ENCODE data around the gene COPS9. TPM values are rescaled to one million over a fixed set of nuclear protein-coding genes. Genes with fewer than 3 reads are reported as not detected.

Gene COPS9
- total RNA-seq, 1 donor from 2014 or later = 132 TPM

- intact Hi-C loops (cut with micrococcal nuclease) = no loop called here
- H3K9me3 Mint-ChIP-seq = no peaks in the 10 kb centered on the region
- H3K4me3 Mint-ChIP-seq = no peak overlapping the region
- peaks cover 10% of the 10 kb centered on the region for H3K27me3 Mint-ChIP-seq (ENCODE audit: insufficient read depth)
- peaks cover 7% of the 10 kb centered on the region for H3K36me3 Mint-ChIP-seq (ENCODE audit: low read depth)
- no peak overlapping the region for H3K27ac Mint-ChIP-seq
- DNase-seq (ENCODE audit: low spot score) = no peak
- H3K4me1 Mint-ChIP-seq (ENCODE audit: low read depth) = peaks cover 6% of the 10 kb centered on the region
Measured at GRCh38 chr2:240123821-240124650, 12.1 kb downstream of the COPS9 start.

GRCh38 chr2:240121675-240122074, 14.4 kb downstream of the COPS9 start:
- intact Hi-C loops (cut with micrococcal nuclease) = loop anchor here (1.0 kb wide), 1 partner anchor 15 kb away; the partner anchor contains the start of gene COPS9
- Mint-ChIP-seq H3K36me3 (ENCODE audit: low read depth) (no peaks in the 10 kb centered on the region), H3K4me1 (ENCODE audit: low read depth) (peaks cover 6% of the 10 kb centered on the region), H3K4me3 (no peak overlapping the region), H3K27me3 (ENCODE audit: insufficient read depth) (peaks cover 10% of the 10 kb centered on the region), H3K27ac (no peak overlapping the region), H3K9me3 (no peaks in the 10 kb centered on the region)
- no peak for DNase-seq (ENCODE audit: low spot score)

- Mint-ChIP-seq H3K27me3 (ENCODE audit: insufficient read depth) (peaks cover 10% of the 10 kb centered on the region), H3K4me1 (ENCODE audit: low read depth) (peaks cover 6% of the 10 kb centered on the region), H3K27ac (no peak overlapping the region), H3K4me3 (no peak overlapping the region), H3K9me3 (no peaks in the 10 kb centered on the region), H3K36me3 (ENCODE audit: low read depth) (no peaks in the 10 kb centered on the region)
- no peak for DNase-seq (ENCODE audit: low spot score)
- intact Hi-C loops (cut with micrococcal nuclease) = loop anchor here (1.0 kb wide), 1 partner anchor 15 kb away; the partner anchor contains the start of gene COPS9
Measured at GRCh38 chr2:240121190-240121589, 14.9 kb downstream of the COPS9 start.

GRCh38 chr2:240114233-240114632, 21.9 kb downstream of the COPS9 start:
- Mint-ChIP-seq H3K27me3 (ENCODE audit: insufficient read depth) (peaks cover 18% of the 10 kb centered on the region), H3K9me3 (no peaks in the 10 kb centered on the region), H3K4me3 (no peak overlapping the region), H3K36me3 (ENCODE audit: low read depth) (no peaks in the 10 kb centered on the region), H3K27ac (no peak overlapping the region), H3K4me1 (ENCODE audit: low read depth) (no peaks in the 10 kb centered on the region)
- no peak for DNase-seq (ENCODE audit: low spot score)
- intact Hi-C loops (cut with micrococcal nuclease) = no loop called here

- Mint-ChIP-seq H3K36me3 (ENCODE audit: low read depth) (no peaks in the 10 kb centered on the region), H3K4me3 (no peak overlapping the region), H3K4me1 (ENCODE audit: low read depth) (no peaks in the 10 kb centered on the region), H3K27me3 (ENCODE audit: insufficient read depth) (peaks cover 18% of the 10 kb centered on the region), H3K27ac (no peak overlapping the region), H3K9me3 (no peaks in the 10 kb centered on the region)
- intact Hi-C loops (cut with micrococcal nuclease) = no loop called here
- no peak for DNase-seq (ENCODE audit: low spot score)
Measured at GRCh38 chr2:240112914-240113690, 23.0 kb downstream of the COPS9 start.

GRCh38 chr2:240111253-240111652, 24.9 kb downstream of the COPS9 start:
- Mint-ChIP-seq H3K27ac (no peak overlapping the region), H3K27me3 (ENCODE audit: insufficient read depth) (peaks cover 18% of the 10 kb centered on the region), H3K4me1 (ENCODE audit: low read depth) (no peaks in the 10 kb centered on the region), H3K4me3 (no peak overlapping the region), H3K9me3 (no peaks in the 10 kb centered on the region), H3K36me3 (ENCODE audit: low read depth) (no peaks in the 10 kb centered on the region)
- no peak for DNase-seq (ENCODE audit: low spot score)
- intact Hi-C loops (cut with micrococcal nuclease) = no loop called here

- no peak for DNase-seq (ENCODE audit: low spot score)
- Mint-ChIP-seq H3K4me3 (no peak overlapping the region), H3K27ac (no peak overlapping the region), H3K4me1 (ENCODE audit: low read depth) (no peaks in the 10 kb centered on the region), H3K27me3 (ENCODE audit: insufficient read depth) (peaks cover 12% of the 10 kb centered on the region), H3K9me3 (no peaks in the 10 kb centered on the region), H3K36me3 (ENCODE audit: low read depth) (no peaks in the 10 kb centered on the region)
- intact Hi-C loops (cut with micrococcal nuclease) = no loop called here
Measured at GRCh38 chr2:240109386-240109785, 26.7 kb downstream of the COPS9 start.

- intact Hi-C loops (cut with micrococcal nuclease) = no loop called here
- no peaks in the 10 kb centered on the region for H3K36me3 Mint-ChIP-seq (ENCODE audit: low read depth)
- H3K27me3 Mint-ChIP-seq (ENCODE audit: insufficient read depth) = no peaks in the 10 kb centered on the region
- no peaks in the 10 kb centered on the region for H3K4me1 Mint-ChIP-seq (ENCODE audit: low read depth)
- H3K27ac Mint-ChIP-seq = no peak overlapping the region
- no peaks in the 10 kb centered on the region for H3K9me3 Mint-ChIP-seq
- DNase-seq (ENCODE audit: low spot score) = no peak
- H3K4me3 Mint-ChIP-seq = no peak overlapping the region
Measured at GRCh38 chr2:240107477-240107796, 28.7 kb downstream of the COPS9 start.

- Mint-ChIP-seq H3K27ac (no peak overlapping the region), H3K36me3 (ENCODE audit: low read depth) (no peaks in the 10 kb centered on the region), H3K4me1 (ENCODE audit: low read depth) (no peaks in the 10 kb centered on the region)
Measured at GRCh38 chr2:240106765-240107476, 29.2 kb downstream of the COPS9 start.

GRCh38 chr2:240105982-240106381, 30.1 kb downstream of the COPS9 start:
- Mint-ChIP-seq H3K27me3 (ENCODE audit: insufficient read depth) (no peaks in the 10 kb centered on the region), H3K9me3 (no peaks in the 10 kb centered on the region), H3K4me1 (ENCODE audit: low read depth) (no peaks in the 10 kb centered on the region), H3K27ac (no peak overlapping the region), H3K4me3 (no peak overlapping the region), H3K36me3 (ENCODE audit: low read depth) (no peaks in the 10 kb centered on the region)
- DNase-seq (ENCODE audit: low spot score) = no peak
- intact Hi-C loops (cut with micrococcal nuclease) = no loop called here

More at GRCh38 chr2:240106765-240107476, 29.2 kb downstream of the COPS9 start:
- intact Hi-C loops (cut with micrococcal nuclease) = no loop called here
- Mint-ChIP-seq H3K4me3 (no peak overlapping the region), H3K27me3 (ENCODE audit: insufficient read depth) (no peaks in the 10 kb centered on the region), H3K9me3 (no peaks in the 10 kb centered on the region)
- no peak for DNase-seq (ENCODE audit: low spot score)

- Mint-ChIP-seq H3K4me1 (ENCODE audit: low read depth) (no peaks in the 10 kb centered on the region), H3K4me3 (no peak overlapping the region), H3K27ac (no peak overlapping the region), H3K36me3 (ENCODE audit: low read depth) (no peaks in the 10 kb centered on the region), H3K9me3 (no peaks in the 10 kb centered on the region), H3K27me3 (ENCODE audit: insufficient read depth) (peaks cover 20% of the 10 kb centered on the region)
- intact Hi-C loops (cut with micrococcal nuclease) = no loop called here
- no peak for DNase-seq (ENCODE audit: low spot score)
Measured at GRCh38 chr2:240103136-240103535, 33.0 kb downstream of the COPS9 start.

- Mint-ChIP-seq H3K27ac (no peak overlapping the region), H3K4me3 (no peak overlapping the region), H3K9me3 (peaks cover 6% of the 10 kb centered on the region), H3K36me3 (ENCODE audit: low read depth) (no peaks in the 10 kb centered on the region), H3K27me3 (ENCODE audit: insufficient read depth) (peaks cover 59% of the 10 kb centered on the region), H3K4me1 (ENCODE audit: low read depth) (no peaks in the 10 kb centered on the region)
- intact Hi-C loops (cut with micrococcal nuclease) = no loop called here
- no peak for DNase-seq (ENCODE audit: low spot score)
Measured at GRCh38 chr2:240098349-240098748, 37.8 kb downstream of the COPS9 start.
